ENCODE results near the gene SCAPER.
A peak's percentile ranks its signal among the peaks of the same experiment; 100 is the strongest.

Gene SCAPER

DNA sequence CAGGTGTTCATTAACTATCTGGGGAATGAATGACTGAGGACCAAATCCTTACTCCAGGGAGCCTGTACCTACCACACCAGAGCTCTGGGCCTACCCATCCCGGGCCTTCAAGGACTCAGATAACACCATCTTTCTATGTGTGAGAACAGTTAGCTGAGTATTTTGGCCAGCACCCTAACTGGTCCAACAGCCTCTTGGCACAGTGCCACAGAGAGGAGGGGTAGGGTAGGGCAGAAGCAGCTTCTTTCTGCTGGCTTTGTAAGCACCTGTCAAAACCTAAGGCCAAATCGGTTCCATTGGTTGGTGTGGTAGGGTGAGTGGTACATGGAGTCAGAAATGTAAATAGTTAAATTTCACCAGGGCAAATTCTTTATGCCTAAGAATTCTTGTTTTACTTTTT is 541.9 kb downstream of the SCAPER start:
- H3K27me3 ChIP-seq (ENCODE audit: control insufficient read depth, insufficient read depth, low read length) = no peaks in the 10 kb centered on the region
- H3K36me3 ChIP-seq (ENCODE audit: control insufficient read depth, insufficient read depth, low read length) = no peaks in the 10 kb centered on the region
- no peaks in the 10 kb centered on the region for H3K9me3 ChIP-seq (ENCODE audit: control insufficient read depth, insufficient read depth, low read length)

DNA sequence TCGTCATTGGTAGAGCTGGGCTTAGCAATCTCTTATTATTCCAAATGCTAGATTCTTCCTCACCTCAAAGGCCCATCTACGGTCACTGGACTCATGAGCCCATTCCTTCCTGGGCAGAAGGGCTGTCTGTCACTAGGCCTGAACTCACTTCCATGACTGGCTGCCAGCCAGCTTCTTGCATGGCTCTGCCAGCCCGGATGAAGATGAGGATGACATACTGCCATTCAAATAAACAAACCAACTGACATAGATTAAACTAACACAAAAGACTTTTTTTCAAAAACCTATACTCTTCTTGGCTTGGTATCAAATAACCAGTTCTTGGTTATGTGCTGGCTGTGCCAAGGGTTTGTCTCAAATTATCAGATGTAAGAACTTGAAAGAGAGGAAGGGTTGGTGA is 544.7 kb downstream of the SCAPER start:
- H3K4me1 ChIP-seq (ENCODE audit: control insufficient read depth, insufficient read depth, low read length) = no peaks in the 10 kb centered on the region
- H3K27ac ChIP-seq (ENCODE audit: low read depth, low read length) = no peak overlapping the region
- H3K9me3 ChIP-seq (ENCODE audit: control insufficient read depth, insufficient read depth, low read length) = no peaks in the 10 kb centered on the region

More for the DNA sequence above, 541.9 kb downstream of the SCAPER start:
- Histone ChIP-seq H3K4me1 (ENCODE audit: control insufficient read depth, insufficient read depth, low read length) (no peaks in the 10 kb centered on the region), H3K4me3 (ENCODE audit: low read depth, low read length) (no peak overlapping the region), H3K9ac (ENCODE audit: low read depth, low read length) (no peak overlapping the region), H3K27ac (ENCODE audit: low read depth, low read length) (no peak overlapping the region)

DNA sequence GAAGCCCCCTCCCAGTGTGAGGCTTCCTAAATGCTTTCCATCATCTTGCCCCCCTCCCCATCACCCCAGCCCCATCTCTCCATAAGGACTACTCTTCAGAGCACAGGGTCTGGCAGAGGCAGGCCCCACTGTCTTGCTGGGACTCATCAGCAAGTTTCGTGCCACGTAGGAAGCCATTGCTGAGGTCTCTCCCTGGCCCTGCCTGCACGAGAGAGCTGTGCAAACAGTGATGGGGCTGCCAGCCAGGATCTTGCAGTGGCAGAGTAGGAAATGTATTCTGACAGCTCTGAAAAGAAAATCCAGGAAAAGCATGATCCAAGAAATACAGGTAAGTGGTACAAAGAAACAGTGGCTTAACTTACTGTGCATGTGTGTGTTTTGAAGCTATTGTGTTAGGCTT is 546.0 kb downstream of the SCAPER start:
- Histone ChIP-seq H3K27ac (ENCODE audit: low read depth, low read length) (no peak overlapping the region), H3K36me3 (ENCODE audit: control insufficient read depth, insufficient read depth, low read length) (no peaks in the 10 kb centered on the region), H3K9ac (ENCODE audit: low read depth, low read length) (no peak overlapping the region), H3K4me3 (ENCODE audit: low read depth, low read length) (no peak overlapping the region), H3K4me1 (ENCODE audit: control insufficient read depth, insufficient read depth, low read length) (no peaks in the 10 kb centered on the region), H3K9me3 (ENCODE audit: control insufficient read depth, insufficient read depth, low read length) (no peaks in the 10 kb centered on the region), H3K27me3 (ENCODE audit: control insufficient read depth, insufficient read depth, low read length) (no peaks in the 10 kb centered on the region)

More for the DNA sequence above, 544.7 kb downstream of the SCAPER start:
- Histone ChIP-seq H3K9ac (ENCODE audit: low read depth, low read length) (no peak overlapping the region), H3K4me3 (ENCODE audit: low read depth, low read length) (no peak overlapping the region), H3K27me3 (ENCODE audit: control insufficient read depth, insufficient read depth, low read length) (no peaks in the 10 kb centered on the region), H3K36me3 (ENCODE audit: control insufficient read depth, insufficient read depth, low read length) (no peaks in the 10 kb centered on the region)

DNA sequence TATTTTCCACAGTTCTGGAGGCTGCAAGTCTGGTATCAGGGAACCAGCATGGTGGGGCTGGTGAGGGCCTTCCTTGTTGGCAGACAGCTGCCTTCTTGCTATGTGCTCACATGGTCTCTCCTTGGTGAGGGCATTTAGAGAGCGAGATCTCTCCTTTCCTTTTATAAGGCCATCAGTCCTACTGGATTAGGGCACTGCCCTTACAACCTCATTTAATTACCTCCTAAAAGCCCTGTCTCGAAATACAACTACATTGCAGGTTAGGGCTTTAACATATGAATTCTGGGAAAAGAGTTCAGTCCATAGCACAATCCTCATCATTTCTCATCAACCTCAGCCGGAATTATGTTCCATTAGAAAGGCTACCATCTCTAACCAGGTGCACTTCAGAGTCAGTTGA is 546.7 kb downstream of the SCAPER start:
- Histone ChIP-seq H3K27me3 (ENCODE audit: control insufficient read depth, insufficient read depth, low read length) (no peaks in the 10 kb centered on the region), H3K27ac (ENCODE audit: low read depth, low read length) (no peak overlapping the region), H3K9me3 (ENCODE audit: control insufficient read depth, insufficient read depth, low read length) (no peaks in the 10 kb centered on the region), H3K9ac (ENCODE audit: low read depth, low read length) (no peak overlapping the region), H3K4me3 (ENCODE audit: low read depth, low read length) (no peak overlapping the region), H3K4me1 (ENCODE audit: control insufficient read depth, insufficient read depth, low read length) (no peaks in the 10 kb centered on the region), H3K36me3 (ENCODE audit: control insufficient read depth, insufficient read depth, low read length) (no peaks in the 10 kb centered on the region)

DNA sequence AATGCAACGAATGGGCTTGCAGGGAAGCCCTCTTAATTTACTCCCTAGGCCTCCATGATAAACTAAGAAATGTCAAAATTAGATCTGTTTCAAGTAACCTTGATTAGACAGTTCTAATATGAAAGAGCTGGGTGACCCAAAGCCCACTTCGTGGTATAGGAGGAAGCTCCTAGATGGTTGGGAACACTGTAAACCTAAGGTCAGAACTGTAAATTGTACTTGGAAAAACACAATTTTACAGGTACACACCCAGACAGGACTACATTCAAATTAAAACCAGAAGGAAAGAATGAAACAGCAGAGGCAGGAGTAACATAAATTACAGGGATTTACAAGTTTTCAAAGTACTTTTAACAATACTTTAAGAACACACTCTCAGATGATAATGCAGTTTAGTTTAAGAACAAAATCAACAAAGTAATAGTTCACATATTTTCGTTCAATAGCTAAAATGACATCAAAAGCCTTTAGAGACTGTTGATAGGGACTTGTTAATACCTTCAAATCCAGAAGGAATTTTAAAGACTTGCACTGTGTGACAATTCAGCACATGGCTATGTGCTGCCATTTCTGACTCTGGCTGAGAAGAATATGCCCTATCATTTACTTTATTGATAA is 550.2 kb downstream of the SCAPER start:
- Histone ChIP-seq H3K4me3 (ENCODE audit: low read depth, low read length) (no peak overlapping the region), H3K36me3 (ENCODE audit: control insufficient read depth, insufficient read depth, low read length) (no peaks in the 10 kb centered on the region), H3K9ac (ENCODE audit: low read depth, low read length) (no peak overlapping the region), H3K4me1 (ENCODE audit: control insufficient read depth, insufficient read depth, low read length) (no peaks in the 10 kb centered on the region), H3K27me3 (ENCODE audit: control insufficient read depth, insufficient read depth, low read length) (peaks cover 7% of the 10 kb centered on the region), H3K27ac (ENCODE audit: low read depth, low read length) (no peak overlapping the region), H3K9me3 (ENCODE audit: control insufficient read depth, insufficient read depth, low read length) (no peaks in the 10 kb centered on the region)

DNA sequence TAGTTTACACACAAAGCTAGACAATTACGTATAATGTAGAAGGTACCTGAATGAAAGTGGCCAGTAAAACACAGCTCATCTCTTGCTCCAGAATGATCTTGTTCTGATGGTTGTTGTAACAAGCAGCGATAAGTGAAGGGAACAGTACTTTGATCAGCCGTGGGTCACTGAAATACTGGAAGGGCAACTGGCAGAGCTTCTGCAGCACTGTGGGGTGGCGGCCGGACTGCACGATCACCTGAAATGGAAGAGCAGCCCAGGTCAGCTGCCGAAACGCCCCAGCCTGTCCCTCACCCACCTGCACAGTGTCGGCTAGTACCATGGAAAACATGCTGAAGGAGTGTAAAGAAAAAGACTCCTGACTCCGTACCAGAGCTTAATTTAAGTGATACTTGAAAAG is 551.2 kb downstream of the SCAPER start:
- H3K9me3 ChIP-seq (ENCODE audit: control insufficient read depth, insufficient read depth, low read length) = no peaks in the 10 kb centered on the region
- H3K36me3 ChIP-seq (ENCODE audit: control insufficient read depth, insufficient read depth, low read length) = no peaks in the 10 kb centered on the region
- H3K27me3 ChIP-seq (ENCODE audit: control insufficient read depth, insufficient read depth, low read length) = peaks cover 17% of the 10 kb centered on the region
- no peak overlapping the region for H3K4me3 ChIP-seq (ENCODE audit: low read depth, low read length)
- H3K27ac ChIP-seq (ENCODE audit: low read depth, low read length) = no peak overlapping the region
- no peaks in the 10 kb centered on the region for H3K4me1 ChIP-seq (ENCODE audit: control insufficient read depth, insufficient read depth, low read length)
- H3K9ac ChIP-seq (ENCODE audit: low read depth, low read length) = no peak overlapping the region

DNA sequence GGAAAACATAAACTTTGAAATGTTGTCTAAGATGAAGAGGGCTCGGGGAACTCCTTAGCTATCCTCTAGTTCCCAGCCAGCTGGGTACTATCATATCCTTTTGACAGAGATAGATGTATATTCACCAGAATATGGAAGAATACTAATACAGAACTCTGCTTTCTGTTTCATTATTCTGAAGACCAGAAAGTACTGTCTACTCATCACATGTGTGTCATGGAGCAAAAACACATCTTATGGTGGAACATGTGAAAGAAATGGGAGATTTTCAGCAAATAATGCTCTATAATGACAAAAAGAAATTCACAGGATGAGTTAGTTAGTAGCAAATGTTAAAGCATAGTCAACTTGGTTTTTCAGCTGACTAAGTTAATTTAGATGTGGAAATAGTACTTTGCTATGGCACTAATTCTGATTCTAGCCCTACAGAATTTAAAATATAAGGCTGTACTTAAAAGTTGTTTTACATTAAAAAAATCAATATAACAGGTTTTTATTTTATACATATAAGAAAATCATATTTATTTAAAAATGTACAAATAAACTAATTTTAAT is 552.0 kb downstream of the SCAPER start:
- H3K27me3 ChIP-seq (ENCODE audit: control insufficient read depth, insufficient read depth, low read length) = peaks cover 25% of the 10 kb centered on the region
- H3K9ac ChIP-seq (ENCODE audit: low read depth, low read length) = no peak overlapping the region
- H3K9me3 ChIP-seq (ENCODE audit: control insufficient read depth, insufficient read depth, low read length) = no peaks in the 10 kb centered on the region
- no peaks in the 10 kb centered on the region for H3K4me1 ChIP-seq (ENCODE audit: control insufficient read depth, insufficient read depth, low read length)
- no peak overlapping the region for H3K4me3 ChIP-seq (ENCODE audit: low read depth, low read length)
- no peaks in the 10 kb centered on the region for H3K36me3 ChIP-seq (ENCODE audit: control insufficient read depth, insufficient read depth, low read length)
- H3K27ac ChIP-seq (ENCODE audit: low read depth, low read length) = no peak overlapping the region

DNA sequence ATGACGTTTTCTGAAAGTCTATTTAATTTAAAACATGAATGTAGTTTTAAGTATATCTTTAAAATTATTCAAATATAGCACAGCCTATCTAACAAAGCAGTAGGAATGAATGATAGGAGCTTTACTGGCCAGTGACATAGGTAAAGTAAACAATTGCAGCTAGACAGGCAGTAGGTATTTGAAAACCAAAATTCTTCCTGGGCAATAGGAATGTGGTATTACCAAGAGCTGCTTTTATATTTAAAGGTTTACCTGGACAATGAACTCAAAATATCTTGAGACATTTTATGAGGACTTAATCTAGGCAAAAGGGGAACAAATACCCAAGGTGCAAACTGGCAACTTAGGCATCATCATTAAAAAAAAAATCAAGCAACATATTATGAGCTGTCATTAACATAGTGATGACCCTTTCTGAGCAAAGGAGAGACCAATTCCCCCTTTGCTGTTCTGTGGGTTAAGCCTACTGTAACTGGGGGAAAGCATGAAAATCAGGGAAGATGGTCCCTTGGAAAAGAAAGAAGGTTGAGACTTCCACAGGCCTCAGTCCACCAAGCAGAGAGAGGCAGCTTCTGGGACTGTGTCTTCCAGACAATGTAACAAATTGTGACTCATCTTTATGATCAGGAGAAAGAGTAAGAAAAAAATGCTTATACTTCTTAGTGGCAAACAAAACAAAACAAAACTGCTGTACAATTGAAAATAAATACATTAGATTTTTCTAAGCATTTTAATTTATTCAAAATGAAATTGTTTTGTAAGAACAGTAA is 555.7 kb downstream of the SCAPER start:
- H3K9ac ChIP-seq (ENCODE audit: low read depth, low read length) = no peak overlapping the region
- H3K4me1 ChIP-seq (ENCODE audit: control insufficient read depth, insufficient read depth, low read length) = peaks cover 16% of the 10 kb centered on the region
- no peak overlapping the region for H3K27ac ChIP-seq (ENCODE audit: low read depth, low read length)
- H3K9me3 ChIP-seq (ENCODE audit: control insufficient read depth, insufficient read depth, low read length) = no peaks in the 10 kb centered on the region
- no peaks in the 10 kb centered on the region for H3K36me3 ChIP-seq (ENCODE audit: control insufficient read depth, insufficient read depth, low read length)
- H3K4me3 ChIP-seq (ENCODE audit: low read depth, low read length) = no peak overlapping the region
- H3K27me3 ChIP-seq (ENCODE audit: control insufficient read depth, insufficient read depth, low read length) = peaks cover 61% of the 10 kb centered on the region

DNA sequence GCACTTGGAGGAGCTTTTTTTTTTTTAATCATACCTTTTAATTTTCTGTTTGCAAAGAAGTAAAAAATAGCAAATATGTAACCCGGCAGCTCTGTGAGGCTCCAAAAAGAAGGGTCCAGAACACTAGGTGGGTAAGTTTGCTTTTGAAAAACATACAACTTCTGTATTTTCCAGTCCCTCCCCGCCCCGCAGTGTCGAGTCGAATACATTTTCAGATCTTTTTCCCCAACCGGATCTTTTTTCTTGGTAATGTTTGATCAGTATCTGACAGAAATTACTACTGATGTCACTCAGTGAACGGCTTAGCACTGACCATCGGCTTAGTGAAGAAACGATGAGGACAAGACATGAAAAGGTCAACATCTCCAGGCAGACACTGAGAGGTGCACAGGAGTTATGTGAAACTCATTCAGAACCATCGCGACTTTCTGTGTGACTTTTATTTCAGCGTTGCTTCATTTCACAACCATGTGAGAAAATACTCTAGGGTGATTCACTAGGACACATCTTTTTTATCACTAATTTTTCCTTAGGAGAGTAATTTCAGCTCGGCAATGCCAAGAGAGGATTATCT is 557.6 kb downstream of the SCAPER start:
- H3K27me3 ChIP-seq (ENCODE audit: control insufficient read depth, insufficient read depth, low read length) = peaks cover 81% of the 10 kb centered on the region
- peaks cover 16% of the 10 kb centered on the region for H3K4me1 ChIP-seq (ENCODE audit: control insufficient read depth, insufficient read depth, low read length)
- no peak overlapping the region for H3K27ac ChIP-seq (ENCODE audit: low read depth, low read length)
- peak overlapping the region; percentile 73 for H3K4me3 ChIP-seq (ENCODE audit: low read depth, low read length)
- H3K9ac ChIP-seq (ENCODE audit: low read depth, low read length) = no peak overlapping the region
- no peaks in the 10 kb centered on the region for H3K36me3 ChIP-seq (ENCODE audit: control insufficient read depth, insufficient read depth, low read length)
- H3K9me3 ChIP-seq (ENCODE audit: control insufficient read depth, insufficient read depth, low read length) = no peaks in the 10 kb centered on the region

DNA sequence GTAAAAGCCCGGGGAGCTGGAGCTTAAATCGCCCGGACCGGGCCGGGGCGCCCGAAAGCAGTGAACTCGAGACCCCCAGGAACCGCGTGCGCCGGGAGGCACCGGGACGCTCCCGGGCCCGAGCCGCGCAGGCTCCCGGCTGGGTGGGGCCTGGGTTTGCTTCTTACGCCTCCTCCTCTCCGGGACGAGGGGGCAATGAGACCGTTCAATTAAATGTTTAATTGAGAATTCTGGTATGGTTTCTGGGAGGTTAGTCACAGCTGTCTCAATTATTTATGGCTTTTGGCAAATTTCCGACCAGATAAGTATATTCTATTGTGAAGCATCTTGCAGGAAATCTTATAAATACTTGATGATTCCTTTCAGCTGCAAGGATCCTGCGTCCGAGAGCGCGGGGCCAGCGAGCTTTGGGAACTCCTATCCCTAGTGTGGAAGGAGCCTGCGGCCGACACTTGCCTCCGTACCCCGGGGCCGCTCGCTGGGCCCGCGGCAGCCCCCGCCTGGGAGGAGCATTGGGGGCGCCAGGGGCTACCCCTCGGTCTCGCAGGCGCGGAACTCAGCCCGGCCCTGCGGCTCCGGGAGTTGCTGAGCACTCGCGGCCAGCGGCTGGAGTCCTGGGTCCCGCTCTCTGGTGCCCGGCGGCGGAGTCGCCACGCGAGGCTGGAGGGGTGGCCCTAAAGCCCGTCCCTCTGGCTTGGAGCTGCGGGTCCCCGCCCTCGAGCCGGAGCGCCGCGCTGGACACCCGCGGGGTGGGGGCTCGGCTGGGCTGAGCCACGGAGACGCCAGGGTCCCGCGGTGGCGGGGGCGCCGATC is 558.3 kb downstream of the SCAPER start:
- Histone ChIP-seq H3K9me3 (ENCODE audit: control insufficient read depth, insufficient read depth, low read length) (no peaks in the 10 kb centered on the region), H3K27me3 (ENCODE audit: control insufficient read depth, insufficient read depth, low read length) (peaks cover 87% of the 10 kb centered on the region), H3K4me1 (ENCODE audit: control insufficient read depth, insufficient read depth, low read length) (peaks cover 16% of the 10 kb centered on the region), H3K36me3 (ENCODE audit: control insufficient read depth, insufficient read depth, low read length) (no peaks in the 10 kb centered on the region), H3K27ac (ENCODE audit: low read depth, low read length) (no peak overlapping the region), H3K4me3 (ENCODE audit: low read depth, low read length) (peak overlapping the region; percentile 73), H3K9ac (ENCODE audit: low read depth, low read length) (no peak overlapping the region)

All from HUES48 (cell line).